ENCODE data around the gene ENO2. TPM values are rescaled to one million over a fixed set of nuclear protein-coding genes. Genes with fewer than 3 reads are reported as not detected.
A peak's percentile ranks its signal among the peaks of the same experiment; 100 is the strongest.

The ENO2 gene
- total and polyA plus RNA-seq, 12 donors = 7.4 to 113 (median 35.1) TPM

GRCh38 chr12:6925239-6925539 lies 10.8 kb downstream of the ENO2 start:
- Histone ChIP-seq H3K27me3 (no peaks in the 10 kb centered on the region), H3K4me3 (peak overlapping the region in 1 of 4 donors; percentile 6), H3K4me1 (replicated peaks in 1 of 2) (peaks cover 45 to 49% of the 10 kb centered on the region in 2 donors), H3K36me3 (replicated peaks in 1 of 2) (no peaks in the 10 kb centered on the region), H3K9me3 (replicated peaks in 1 of 3) (no peaks in the 10 kb centered on the region), H3K27ac (peak overlapping the region; percentile 51 to 98 (median 93))
- intact Hi-C loops (cut with DNase I) = no loop called here
- DNase-seq = no peak
- WGBS, 4 donors = 11 to 25% (median 15%) methylated on average over 1 of the region's 1 CpG
- TF ChIP-seq POLR2A (IDR thresholded peaks at IDR 0.05) = no peak
- no peak for TF ChIP-seq CTCF (IDR thresholded peaks at IDR 0.05)

GRCh38 chr12:6925540-6926279 lies 11.3 kb downstream of the ENO2 start:
- intact Hi-C loops (cut with DNase I) = no loop called here
- H3K9me3 ChIP-seq (replicated peaks in 1 of 3) = no peaks in the 10 kb centered on the region

GRCh38 chr12:6927379-6928021 lies 13.1 kb downstream of the ENO2 start, which contains the start of gene ATN1:
TSS of gene ATN1 (plus strand) at chr12:6927959. CDS start at chr12:6934002, 6,043 bp downstream.
- intact Hi-C loops (cut with DNase I) = no loop called here

More at GRCh38 chr12:6925540-6926279, 11.3 kb downstream of the ENO2 start:
- DNase-seq = peak; percentile 74 to 87 (median 79)
- H3K4me1 ChIP-seq (replicated peaks in 1 of 2) = peaks cover 48 to 54% of the 10 kb centered on the region in 2 donors
- 11 to 21% (median 14%) methylated on average over 6 to 8 of the region's 8 CpGs for WGBS, 4 donors
- peak; percentile 30 to 56 for TF ChIP-seq POLR2A (IDR thresholded peaks at IDR 0.05)
- TF ChIP-seq CTCF (IDR thresholded peaks at IDR 0.05) = peak in 2 of 6 experiments; percentile 9 to 15
- H3K36me3 ChIP-seq (replicated peaks in 1 of 2) = no peaks in the 10 kb centered on the region
- no peaks in the 10 kb centered on the region for H3K27me3 ChIP-seq
- peak overlapping the region; percentile 87 to 98 (median 93) for H3K27ac ChIP-seq
- H3K4me3 ChIP-seq = peak overlapping the region in 2 of 4 donors; percentile 17 to 91

More at GRCh38 chr12:6927379-6928021, 13.1 kb downstream of the ENO2 start, which contains the start of gene ATN1:
- H3K27me3 ChIP-seq = no peaks in the 10 kb centered on the region
- peak within 1 kb of the TSS; percentile 41 to 91 (median 84) for H3K4me3 ChIP-seq
- peaks cover 51 to 68% of the 10 kb centered on the region in 2 donors for H3K4me1 ChIP-seq (replicated peaks in 1 of 2)
- H3K36me3 ChIP-seq (replicated peaks in 1 of 2) = no peaks in the 10 kb centered on the region
- H3K9me3 ChIP-seq (replicated peaks in 1 of 3) = no peaks in the 10 kb centered on the region
- H3K27ac ChIP-seq = peak within 1 kb of the TSS; percentile 87 to 98 (median 93)
- WGBS, 4 donors = 0 to 1% (median 0%) methylated on average over 27 to 66 of the region's 66 CpGs
- peak; percentile 89 to 95 (median 91) for DNase-seq
- no peak for TF ChIP-seq CTCF (IDR thresholded peaks at IDR 0.05)
- TF ChIP-seq POLR2A (IDR thresholded peaks at IDR 0.05) = peak; percentile 61 to 78
